ENCODE results near the gene BIRC7.

The BIRC7 gene

GRCh38 chr20:63202021-63202420, 33.7 kb upstream of the BIRC7 start:
- Histone ChIP-seq H3K4me2 (ENCODE audit: low read length) (no peak overlapping the region), H2AK5ac (ENCODE audit: low read length) (no peak overlapping the region), H4K5ac (ENCODE audit: low read length) (no peak overlapping the region), H3K79me1 (ENCODE audit: low read length) (peaks cover 20% of the 10 kb centered on the region), H3K4me3 (ENCODE audit: low read length) (no peak overlapping the region), H3K36me3 (ENCODE audit: control insufficient read depth, insufficient read depth, low read length) (peaks cover 28% of the 10 kb centered on the region), H2BK5ac (ENCODE audit: low read length) (no peak overlapping the region), H3K18ac (ENCODE audit: low read length) (no peak overlapping the region), H3K9ac (ENCODE audit: low read length) (no peak overlapping the region), H3K23ac (ENCODE audit: low read length) (no peak overlapping the region), H3K27ac (ENCODE audit: low read depth, low read length) (no peak overlapping the region), H3K4me1 (ENCODE audit: control insufficient read depth, low read depth, low read length) (no peaks in the 10 kb centered on the region), H3K79me2 (ENCODE audit: control insufficient read depth, insufficient read depth, low read length) (peaks cover 91% of the 10 kb centered on the region), H4K8ac (ENCODE audit: low read depth, low read length) (no peak overlapping the region), H3K27me3 (ENCODE audit: insufficient read depth, low read length, poor library complexity) (no peaks in the 10 kb centered on the region), H3K4ac (ENCODE audit: low read depth, low read length) (no peak overlapping the region), H3K56ac (ENCODE audit: low read length) (no peak overlapping the region), H2BK15ac (replicated peaks; ENCODE audit: low read depth) (no peak overlapping the region), H2BK120ac (ENCODE audit: low read depth, low read length) (no peak overlapping the region)
- no CpG with 5 or more reads among the region's 17 CpGs for WGBS (ENCODE audit: extremely low coverage, insufficient coverage, low lambda C conversion rate)
- no peak for DNase-seq

DNA sequence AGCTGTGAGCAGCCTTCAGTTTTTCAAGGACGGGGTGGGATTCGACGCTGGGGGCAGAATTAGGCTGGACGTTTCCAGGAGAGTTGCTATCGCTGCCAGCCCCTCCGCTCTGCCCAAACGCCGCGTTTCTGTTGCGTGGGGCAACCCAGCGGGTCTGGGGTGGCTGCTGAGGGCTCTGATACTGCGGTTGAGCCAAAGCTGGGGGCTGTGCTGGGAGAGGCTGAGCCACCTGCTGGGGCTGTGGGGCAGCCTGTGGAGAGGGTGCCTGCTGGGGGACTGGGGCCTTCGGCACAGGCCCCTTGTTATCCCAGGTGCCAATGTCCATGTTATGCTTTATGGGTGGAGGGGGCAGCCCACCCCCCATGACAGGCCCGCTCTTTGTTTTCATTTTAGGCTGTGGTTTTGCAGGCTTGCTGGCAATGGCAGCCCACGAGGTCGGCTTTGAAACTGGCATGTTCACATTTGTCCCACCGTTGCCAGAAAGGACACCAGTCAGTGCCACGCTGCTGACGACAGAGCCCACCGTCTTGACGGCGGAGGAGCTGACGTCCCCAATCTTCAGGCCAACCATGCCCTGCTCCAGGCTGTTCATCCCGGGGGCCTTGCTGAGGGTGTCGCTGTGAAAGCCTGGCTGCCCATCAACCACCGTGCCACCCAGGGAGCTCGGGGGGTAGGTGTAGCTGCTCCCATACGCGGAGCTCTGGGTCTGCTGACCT, 32.7 kb upstream of the BIRC7 start:
- no CpG with 5 or more reads among the region's 29 CpGs for WGBS (ENCODE audit: extremely low coverage, insufficient coverage, low lambda C conversion rate)
- Histone ChIP-seq H3K4me2 (ENCODE audit: low read length) (no peak overlapping the region), H2AK5ac (ENCODE audit: low read length) (no peak overlapping the region), H3K27ac (ENCODE audit: low read depth, low read length) (no peak overlapping the region), H4K5ac (ENCODE audit: low read length) (no peak overlapping the region), H3K4me3 (ENCODE audit: low read length) (no peak overlapping the region), H3K56ac (ENCODE audit: low read length) (no peak overlapping the region), H2BK5ac (ENCODE audit: low read length) (no peak overlapping the region), H2BK120ac (ENCODE audit: low read depth, low read length) (no peak overlapping the region), H3K27me3 (ENCODE audit: insufficient read depth, low read length, poor library complexity) (no peaks in the 10 kb centered on the region), H3K9ac (ENCODE audit: low read length) (no peak overlapping the region), H3K18ac (ENCODE audit: low read length) (no peak overlapping the region), H3K4me1 (ENCODE audit: control insufficient read depth, low read depth, low read length) (no peaks in the 10 kb centered on the region), H3K23ac (ENCODE audit: low read length) (no peak overlapping the region), H3K4ac (ENCODE audit: low read depth, low read length) (no peak overlapping the region), H3K79me1 (ENCODE audit: low read length) (peaks cover 18% of the 10 kb centered on the region), H3K79me2 (ENCODE audit: control insufficient read depth, insufficient read depth, low read length) (peaks cover 89% of the 10 kb centered on the region), H3K36me3 (ENCODE audit: control insufficient read depth, insufficient read depth, low read length) (peaks cover 28% of the 10 kb centered on the region), H2BK15ac (replicated peaks; ENCODE audit: low read depth) (no peak overlapping the region), H4K8ac (ENCODE audit: low read depth, low read length) (no peak overlapping the region)
- DNase-seq = no peak

- no peak overlapping the region for H4K8ac ChIP-seq (ENCODE audit: low read depth, low read length)
- no peak overlapping the region for H3K4me2 ChIP-seq (ENCODE audit: low read length)
- H3K23ac ChIP-seq (ENCODE audit: low read length) = no peak overlapping the region
- H3K79me1 ChIP-seq (ENCODE audit: low read length) = peaks cover 20% of the 10 kb centered on the region
- H4K5ac ChIP-seq (ENCODE audit: low read length) = no peak overlapping the region
- H2BK120ac ChIP-seq (ENCODE audit: low read depth, low read length) = no peak overlapping the region
- no peak overlapping the region for H2AK5ac ChIP-seq (ENCODE audit: low read length)
- H3K27me3 ChIP-seq (ENCODE audit: insufficient read depth, low read length, poor library complexity) = no peaks in the 10 kb centered on the region
- no peak overlapping the region for H3K56ac ChIP-seq (ENCODE audit: low read length)
- H3K9ac ChIP-seq (ENCODE audit: low read length) = no peak overlapping the region
- no peak overlapping the region for H2BK15ac ChIP-seq (replicated peaks; ENCODE audit: low read depth)
- H2BK5ac ChIP-seq (ENCODE audit: low read length) = no peak overlapping the region
- DNase-seq = no peak
- H3K4me1 ChIP-seq (ENCODE audit: control insufficient read depth, low read depth, low read length) = no peaks in the 10 kb centered on the region
- H3K4me3 ChIP-seq (ENCODE audit: low read length) = no peak overlapping the region
- peaks cover 29% of the 10 kb centered on the region for H3K36me3 ChIP-seq (ENCODE audit: control insufficient read depth, insufficient read depth, low read length)
- H3K27ac ChIP-seq (ENCODE audit: low read depth, low read length) = no peak overlapping the region
- WGBS (ENCODE audit: extremely low coverage, insufficient coverage, low lambda C conversion rate) = no CpG with 5 or more reads among the region's 5 CpGs
- peaks cover 88% of the 10 kb centered on the region for H3K79me2 ChIP-seq (ENCODE audit: control insufficient read depth, insufficient read depth, low read length)
- no peak overlapping the region for H3K4ac ChIP-seq (ENCODE audit: low read depth, low read length)
- no peak overlapping the region for H3K18ac ChIP-seq (ENCODE audit: low read length)
These were observed 31.3 kb upstream of the BIRC7 start for GRCh38 chr20:63204362-63204761.

DNA sequence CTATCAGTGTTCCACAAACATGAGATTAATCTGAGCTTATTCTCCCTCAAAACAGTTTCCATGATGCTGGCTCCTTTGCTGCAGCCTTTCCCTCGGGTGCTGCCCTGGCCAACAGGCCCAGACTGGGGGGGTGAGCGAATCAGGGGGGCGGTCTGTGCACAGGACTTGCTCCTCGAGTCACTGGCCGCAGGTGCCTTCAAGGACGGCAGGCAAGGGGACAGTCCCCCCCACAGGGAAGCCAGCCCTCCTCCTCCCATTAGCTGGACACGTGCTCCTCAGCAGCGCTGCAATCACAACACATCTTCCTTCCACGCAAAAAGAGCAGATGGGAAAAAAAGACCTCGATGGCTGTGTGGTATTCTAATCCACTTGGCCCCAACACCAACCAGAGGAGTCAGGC, 29.8 kb upstream of the BIRC7 start:
- Histone ChIP-seq H3K4me1 (ENCODE audit: control insufficient read depth, low read depth, low read length) (no peaks in the 10 kb centered on the region), H2AK5ac (ENCODE audit: low read length) (no peak overlapping the region), H3K79me1 (ENCODE audit: low read length) (peaks cover 24% of the 10 kb centered on the region), H3K79me2 (ENCODE audit: control insufficient read depth, insufficient read depth, low read length) (peaks cover 88% of the 10 kb centered on the region), H3K4me2 (ENCODE audit: low read length) (no peak overlapping the region), H3K36me3 (ENCODE audit: control insufficient read depth, insufficient read depth, low read length) (peaks cover 27% of the 10 kb centered on the region), H3K4me3 (ENCODE audit: low read length) (no peak overlapping the region), H3K27ac (ENCODE audit: low read depth, low read length) (no peak overlapping the region), H4K5ac (ENCODE audit: low read length) (no peak overlapping the region), H3K23ac (ENCODE audit: low read length) (no peak overlapping the region), H3K56ac (ENCODE audit: low read length) (no peak overlapping the region), H3K27me3 (ENCODE audit: insufficient read depth, low read length, poor library complexity) (no peaks in the 10 kb centered on the region), H2BK120ac (ENCODE audit: low read depth, low read length) (no peak overlapping the region), H3K9ac (ENCODE audit: low read length) (no peak overlapping the region), H2BK5ac (ENCODE audit: low read length) (no peak overlapping the region), H3K18ac (ENCODE audit: low read length) (no peak overlapping the region), H3K4ac (ENCODE audit: low read depth, low read length) (no peak overlapping the region), H2BK15ac (replicated peaks; ENCODE audit: low read depth) (no peak overlapping the region), H4K8ac (ENCODE audit: low read depth, low read length) (no peak overlapping the region)
- DNase-seq = no peak
- WGBS (ENCODE audit: extremely low coverage, insufficient coverage, low lambda C conversion rate) = no CpG with 5 or more reads among the region's 10 CpGs

GRCh38 chr20:63206878-63207277, 28.8 kb upstream of the BIRC7 start:
- H3K79me2 ChIP-seq (ENCODE audit: control insufficient read depth, insufficient read depth, low read length) = peaks cover 88% of the 10 kb centered on the region
- no peaks in the 10 kb centered on the region for H3K4me1 ChIP-seq (ENCODE audit: control insufficient read depth, low read depth, low read length)
- no peak overlapping the region for H2BK120ac ChIP-seq (ENCODE audit: low read depth, low read length)
- no peak overlapping the region for H3K23ac ChIP-seq (ENCODE audit: low read length)
- H3K4ac ChIP-seq (ENCODE audit: low read depth, low read length) = no peak overlapping the region
- H3K27ac ChIP-seq (ENCODE audit: low read depth, low read length) = no peak overlapping the region
- H4K8ac ChIP-seq (ENCODE audit: low read depth, low read length) = no peak overlapping the region
- DNase-seq = no peak
- no peak overlapping the region for H3K18ac ChIP-seq (ENCODE audit: low read length)
- H3K9ac ChIP-seq (ENCODE audit: low read length) = no peak overlapping the region
- H3K36me3 ChIP-seq (ENCODE audit: control insufficient read depth, insufficient read depth, low read length) = peaks cover 24% of the 10 kb centered on the region
- no peak overlapping the region for H3K4me3 ChIP-seq (ENCODE audit: low read length)
- H3K79me1 ChIP-seq (ENCODE audit: low read length) = peaks cover 24% of the 10 kb centered on the region
- no peak overlapping the region for H2BK5ac ChIP-seq (ENCODE audit: low read length)
- no peak overlapping the region for H4K5ac ChIP-seq (ENCODE audit: low read length)
- H2AK5ac ChIP-seq (ENCODE audit: low read length) = no peak overlapping the region
- no peaks in the 10 kb centered on the region for H3K27me3 ChIP-seq (ENCODE audit: insufficient read depth, low read length, poor library complexity)
- H3K4me2 ChIP-seq (ENCODE audit: low read length) = no peak overlapping the region
- WGBS (ENCODE audit: extremely low coverage, insufficient coverage, low lambda C conversion rate) = no CpG with 5 or more reads among the region's 11 CpGs
- H3K56ac ChIP-seq (ENCODE audit: low read length) = no peak overlapping the region
- H2BK15ac ChIP-seq (replicated peaks; ENCODE audit: low read depth) = no peak overlapping the region

GRCh38 chr20:63208346-63208909, 27.3 kb upstream of the BIRC7 start:
- no peaks in the 10 kb centered on the region for H3K27me3 ChIP-seq (ENCODE audit: insufficient read depth, low read length, poor library complexity)

More at GRCh38 chr20:63208346-63208909, 27.3 kb upstream of the BIRC7 start:
- H2BK5ac ChIP-seq (ENCODE audit: low read length) = no peak overlapping the region
- H3K27ac ChIP-seq (ENCODE audit: low read depth, low read length) = no peak overlapping the region
- H2BK15ac ChIP-seq (replicated peaks; ENCODE audit: low read depth) = no peak overlapping the region
- H2BK120ac ChIP-seq (ENCODE audit: low read depth, low read length) = no peak overlapping the region
- no peak overlapping the region for H4K5ac ChIP-seq (ENCODE audit: low read length)
- no peak overlapping the region for H2AK5ac ChIP-seq (ENCODE audit: low read length)
- WGBS (ENCODE audit: extremely low coverage, insufficient coverage, low lambda C conversion rate) = no CpG with 5 or more reads among the region's 6 CpGs
- H3K9ac ChIP-seq (ENCODE audit: low read length) = no peak overlapping the region
- H3K56ac ChIP-seq (ENCODE audit: low read length) = no peak overlapping the region
- no peak overlapping the region for H3K18ac ChIP-seq (ENCODE audit: low read length)
- no peak overlapping the region for H3K4me2 ChIP-seq (ENCODE audit: low read length)
- H3K36me3 ChIP-seq (ENCODE audit: control insufficient read depth, insufficient read depth, low read length) = peaks cover 17% of the 10 kb centered on the region
- no peak for DNase-seq
- no peak overlapping the region for H3K23ac ChIP-seq (ENCODE audit: low read length)
- H4K8ac ChIP-seq (ENCODE audit: low read depth, low read length) = no peak overlapping the region
- H3K4me1 ChIP-seq (ENCODE audit: control insufficient read depth, low read depth, low read length) = no peaks in the 10 kb centered on the region
- peaks cover 31% of the 10 kb centered on the region for H3K79me1 ChIP-seq (ENCODE audit: low read length)
- no peak overlapping the region for H3K4ac ChIP-seq (ENCODE audit: low read depth, low read length)
- no peak overlapping the region for H3K4me3 ChIP-seq (ENCODE audit: low read length)
- H3K79me2 ChIP-seq (ENCODE audit: control insufficient read depth, insufficient read depth, low read length) = peaks cover 89% of the 10 kb centered on the region
